Loucy (cell line): ENCODE data around the gene CXCL3.

Source experiments
- EZH2phosphoT487 ChIP-seq: fragments of 200-600 bp; IDR thresholded peaks from 2 replicates; pipeline ENCODE4 v1.6.1; 2018; ENCODE audit warnings: antibody characterized with exemption, mild to moderate bottlenecking, moderate library complexity, borderline replicate concordance
- TF ChIP-seq, protein P1 (sequence below): fragments of 200-600 bp; sonication (generic); conservative IDR thresholded peaks from 2 replicates; pipeline ENCODE4 v1.5.1; 2014; ENCODE audit warnings: mild to moderate bottlenecking, antibody characterized with exemption, low read length

DNA sequence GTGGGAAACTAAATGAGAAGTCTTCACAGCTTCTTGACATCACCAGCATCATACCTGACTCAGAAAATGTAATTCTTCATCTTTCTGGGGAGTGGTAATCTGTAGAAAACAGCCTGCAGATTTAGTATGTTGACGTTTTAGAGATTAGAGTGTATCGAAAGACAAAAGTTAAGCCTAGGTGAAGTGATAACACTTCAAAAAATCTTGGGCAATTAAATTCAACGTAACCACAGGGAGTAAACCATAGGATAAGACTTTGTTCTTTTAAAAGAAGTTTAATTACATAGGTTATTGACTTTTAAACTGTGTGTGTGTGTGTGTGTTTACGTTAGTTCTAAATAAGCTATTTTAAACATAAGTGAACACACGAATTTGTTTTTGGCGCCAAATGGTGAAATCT is 38.2 kb downstream of the CXCL3 start:
- TF ChIP-seq, protein P1, sequence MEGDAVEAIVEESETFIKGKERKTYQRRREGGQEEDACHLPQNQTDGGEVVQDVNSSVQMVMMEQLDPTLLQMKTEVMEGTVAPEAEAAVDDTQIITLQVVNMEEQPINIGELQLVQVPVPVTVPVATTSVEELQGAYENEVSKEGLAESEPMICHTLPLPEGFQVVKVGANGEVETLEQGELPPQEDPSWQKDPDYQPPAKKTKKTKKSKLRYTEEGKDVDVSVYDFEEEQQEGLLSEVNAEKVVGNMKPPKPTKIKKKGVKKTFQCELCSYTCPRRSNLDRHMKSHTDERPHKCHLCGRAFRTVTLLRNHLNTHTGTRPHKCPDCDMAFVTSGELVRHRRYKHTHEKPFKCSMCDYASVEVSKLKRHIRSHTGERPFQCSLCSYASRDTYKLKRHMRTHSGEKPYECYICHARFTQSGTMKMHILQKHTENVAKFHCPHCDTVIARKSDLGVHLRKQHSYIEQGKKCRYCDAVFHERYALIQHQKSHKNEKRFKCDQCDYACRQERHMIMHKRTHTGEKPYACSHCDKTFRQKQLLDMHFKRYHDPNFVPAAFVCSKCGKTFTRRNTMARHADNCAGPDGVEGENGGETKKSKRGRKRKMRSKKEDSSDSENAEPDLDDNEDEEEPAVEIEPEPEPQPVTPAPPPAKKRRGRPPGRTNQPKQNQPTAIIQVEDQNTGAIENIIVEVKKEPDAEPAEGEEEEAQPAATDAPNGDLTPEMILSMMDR, result no peak
- no peak for TF ChIP-seq EZH2phosphoT487
